HepG2 (cell line): ENCODE data around the gene CHD9. TPM values are rescaled to one million over a fixed set of nuclear protein-coding genes. Genes with fewer than 3 reads are reported as not detected.
A peak's percentile ranks its signal among the peaks of the same experiment; 100 is the strongest.

ENCODE experiments used
- HNRNPH1 ChIP-seq: fragments of 200-400 bp; formaldehyde crosslinking; optimal IDR thresholded peaks from 2 replicates; pipeline ENCODE3; 2017; ENCODE audit warnings: mild to moderate bottlenecking, low read depth, low read length
- KDM3A ChIP-seq: IDR thresholded peaks from 2 replicates; pipeline ENCODE4 v1.6.1; 2018; ENCODE audit warnings: low read depth, missing compliant biosample characterization
- KDM5B ChIP-seq: sonication (generic); formaldehyde crosslinking; IDR thresholded peaks from 2 replicates; pipeline ENCODE4 v1.4.0; 2020; ENCODE audit warnings: missing genetic modification reagents, mild to moderate bottlenecking, borderline replicate concordance
- LCORL ChIP-seq, 2 experiments: fragments of 450-650 bp in 1 of 2; sonication (generic) in 1 of 2; formaldehyde crosslinking in 1 of 2; IDR thresholded peaks; 2 replicates each; pipeline versions ENCODE4 v1.5.0 to v1.6.1; 2017 to 2020; ENCODE audit warnings: antibody characterized with exemption in 1 of 2, missing genetic modification reagents in 1 of 2
- MAFF ChIP-seq: IDR thresholded peaks from 2 replicates; pipeline ENCODE4 v1.6.1; 2011; ENCODE audit warnings: low read depth, low read length, improper control_type of control experiment
- MAFK ChIP-seq, 2 experiments: IDR thresholded peaks in 1 of 2; conservative IDR thresholded peaks in 1 of 2; 2 replicates each; pipeline ENCODE4 v1.6.1; 2011; ENCODE audit warnings: improper control_type of control experiment in 2 of 2, low read length in 2 of 2
- MIER3 ChIP-seq: IDR thresholded peaks from 2 replicates; pipeline ENCODE4 v1.6.1; 2016; ENCODE audit warnings: missing compliant biosample characterization, borderline replicate concordance
- NFE2L1 ChIP-seq: sonication (generic); formaldehyde crosslinking; IDR thresholded peaks from 2 replicates; pipeline ENCODE4 v1.4.0; 2020; ENCODE audit warnings: missing genetic modification reagents, mild to moderate bottlenecking, borderline replicate concordance
- ZFP41 ChIP-seq: sonication (generic); formaldehyde crosslinking; IDR thresholded peaks from 2 replicates; pipeline ENCODE4 v1.4.0; 2020; ENCODE audit warnings: mild to moderate bottlenecking, missing genetic modification reagents, borderline replicate concordance
- ZGPAT ChIP-seq: IDR thresholded peaks from 2 replicates; pipeline ENCODE4 v1.6.1; 2016; ENCODE audit warnings: mild to moderate bottlenecking
- ZNF253 ChIP-seq: sonication (generic); formaldehyde crosslinking; IDR thresholded peaks from 2 replicates; pipeline ENCODE4 v1.8.0; 2022; ENCODE audit warnings: mild to moderate bottlenecking, missing genetic modification reagents, borderline replicate concordance
- ZNF652 ChIP-seq: IDR thresholded peaks from 2 replicates; pipeline ENCODE4 v1.6.1; 2016; ENCODE audit warnings: low read depth, borderline replicate concordance
- ZNF83 ChIP-seq: sonication (generic); formaldehyde crosslinking; IDR thresholded peaks from 2 replicates; pipeline ENCODE4 v1.4.0; 2020; ENCODE audit warnings: missing genetic modification reagents, mild to moderate bottlenecking, borderline replicate concordance
- polyA plus RNA-seq, 8 experiments: library from polyadenylated mRNA; depleted of rRNA in 3 of 8; stranded (reverse) in 7 of 8; unstranded in 1 of 8; fragments of >200 nt; fragmentation: Illumina TruSeq in 4 of 8; extraction: Trizol in 4 of 8; gene quantifications; 2 replicates each; pipeline versions ENCODE4 v1.2.1 to v1.2.3, GENCODE V29; 2011 to 2016; ENCODE audit warnings: low read depth in 4 of 8, missing spikeins in 1 of 8, mixed read lengths in 1 of 8; ENCODE audit not compliant: insufficient read depth in 1 of 8
- total RNA-seq, 5 experiments: library from RNA; depleted of rRNA; stranded (reverse); fragments of >200 nt; fragmentation: Illumina TruSeq; extraction: Trizol; gene quantifications; 2 replicates each; pipeline ENCODE4 v1.2.3, GENCODE V29; 2016; ENCODE audit warnings: low read depth in 1 of 5
- TF ChIP-seq, protein P1 (sequence below): sonication (generic); formaldehyde crosslinking; IDR thresholded peaks from 2 replicates; pipeline ENCODE4 v1.8.0; 2022; ENCODE audit warnings: mild to moderate bottlenecking, missing genetic modification reagents
- TF ChIP-seq, protein P2 (sequence below): sonication (generic); formaldehyde crosslinking; IDR thresholded peaks from 2 replicates; pipeline ENCODE4 v1.9.0; 2021; ENCODE audit warnings: missing genetic modification reagents, borderline replicate concordance
- TF ChIP-seq, protein P3 (sequence below): sonication (generic); formaldehyde crosslinking; IDR thresholded peaks from 2 replicates; pipeline ENCODE4 v1.4.0; 2020; ENCODE audit warnings: mild to moderate bottlenecking, missing genetic modification reagents, borderline replicate concordance
- TF ChIP-seq, protein P4 (sequence below): sonication (generic); formaldehyde crosslinking; conservative IDR thresholded peaks from 2 replicates; pipeline ENCODE4 v1.5.0; 2020; ENCODE audit warnings: missing genetic modification reagents
- TF ChIP-seq, protein P5 (sequence below): IDR thresholded peaks from 2 replicates; pipeline ENCODE4 v1.6.1; 2016

CHD9 gene
- total and polyA plus RNA-seq, 2 of the 13 experiments (the other 11 are each of a cell fraction or from before 2014, with no cell fraction given), result 23.4 to 27.7 TPM

DNA sequence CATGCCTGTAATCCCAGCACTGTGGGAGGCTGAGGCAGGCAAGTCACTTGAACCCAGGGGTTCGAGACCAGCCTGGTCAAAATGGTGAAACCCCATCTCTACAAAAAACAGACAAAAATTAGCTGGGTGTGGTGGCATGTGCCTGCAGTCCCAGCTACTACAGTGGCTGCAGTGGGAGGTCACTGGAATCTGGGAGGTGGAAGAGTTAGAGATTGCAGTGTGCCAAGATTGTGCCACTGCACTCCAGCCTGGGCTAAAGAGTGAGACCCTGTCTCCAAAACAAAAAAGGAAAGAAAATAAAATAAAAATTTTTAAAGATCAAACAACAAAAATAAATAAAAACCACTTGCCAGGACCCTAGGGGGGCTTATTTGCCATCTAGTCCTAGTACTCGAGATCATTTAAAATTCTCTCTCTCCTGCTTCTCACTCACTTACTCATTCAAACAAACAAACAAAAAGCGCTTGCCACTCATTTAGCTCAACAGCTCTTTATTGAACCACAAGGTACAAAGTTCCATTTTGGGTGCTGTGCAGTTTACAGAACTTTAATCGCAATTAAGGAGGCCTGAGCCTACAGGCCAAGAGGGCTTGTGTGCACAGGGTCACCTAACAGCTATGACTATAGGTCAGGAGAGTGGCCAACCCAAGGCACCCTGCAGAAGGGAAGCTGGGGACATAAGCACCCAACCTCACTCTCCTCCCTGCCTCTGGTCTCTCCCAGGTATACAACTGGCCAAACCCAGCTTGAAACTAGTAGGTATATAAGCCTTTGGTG, 6.5 kb upstream of the CHD9 start (continued):
- TF ChIP-seq ZGPAT (CRISPR knock-in tag) (peak; percentile 75; the same call in 1 of the 2 replicates), ZFP41 (CRISPR knock-in tag) (no peak), MIER3 (CRISPR knock-in tag) (peak; percentile 46; the same call in 1 of the 2 replicates), KDM5B (no peak), LCORL (IDR thresholded peaks at IDR 0.05) (0 out of 2 replicates have a peak, but pooled peaks have one; percentile 27), LCORL (CRISPR knock-in tag; IDR thresholded peaks at IDR 0.05) (peak; percentile 96), ZNF253 (CRISPR knock-in tag) (no peak), MAFF (0 out of 2 replicates have a peak, but pooled peaks have one; percentile 46), MAFK (conservative IDR thresholded peaks at IDR 0.05 in 1 of 2, IDR thresholded peaks at IDR 0.05 in 1 of 2; ENCODE audit: low read length in 2 of 2) (no peak), ZNF83 (CRISPR knock-in tag) (no peak), HNRNPH1 (no peak), NFE2L1 (CRISPR knock-in tag) (no peak), KDM3A (CRISPR knock-in tag) (no peak), ZNF652 (no peak; the same call in 1 of the 2 replicates)
- TF ChIP-seq, protein P1, sequence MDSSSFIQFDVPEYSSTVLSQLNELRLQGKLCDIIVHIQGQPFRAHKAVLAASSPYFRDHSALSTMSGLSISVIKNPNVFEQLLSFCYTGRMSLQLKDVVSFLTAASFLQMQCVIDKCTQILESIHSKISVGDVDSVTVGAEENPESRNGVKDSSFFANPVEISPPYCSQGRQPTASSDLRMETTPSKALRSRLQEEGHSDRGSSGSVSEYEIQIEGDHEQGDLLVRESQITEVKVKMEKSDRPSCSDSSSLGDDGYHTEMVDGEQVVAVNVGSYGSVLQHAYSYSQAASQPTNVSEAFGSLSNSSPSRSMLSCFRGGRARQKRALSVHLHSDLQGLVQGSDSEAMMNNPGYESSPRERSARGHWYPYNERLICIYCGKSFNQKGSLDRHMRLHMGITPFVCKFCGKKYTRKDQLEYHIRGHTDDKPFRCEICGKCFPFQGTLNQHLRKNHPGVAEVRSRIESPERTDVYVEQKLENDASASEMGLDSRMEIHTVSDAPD, result no peak
- TF ChIP-seq, protein P2, sequence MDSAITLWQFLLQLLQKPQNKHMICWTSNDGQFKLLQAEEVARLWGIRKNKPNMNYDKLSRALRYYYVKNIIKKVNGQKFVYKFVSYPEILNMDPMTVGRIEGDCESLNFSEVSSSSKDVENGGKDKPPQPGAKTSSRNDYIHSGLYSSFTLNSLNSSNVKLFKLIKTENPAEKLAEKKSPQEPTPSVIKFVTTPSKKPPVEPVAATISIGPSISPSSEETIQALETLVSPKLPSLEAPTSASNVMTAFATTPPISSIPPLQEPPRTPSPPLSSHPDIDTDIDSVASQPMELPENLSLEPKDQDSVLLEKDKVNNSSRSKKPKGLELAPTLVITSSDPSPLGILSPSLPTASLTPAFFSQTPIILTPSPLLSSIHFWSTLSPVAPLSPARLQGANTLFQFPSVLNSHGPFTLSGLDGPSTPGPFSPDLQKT (CRISPR knock-in tag), result no peak
- TF ChIP-seq, protein P3, sequence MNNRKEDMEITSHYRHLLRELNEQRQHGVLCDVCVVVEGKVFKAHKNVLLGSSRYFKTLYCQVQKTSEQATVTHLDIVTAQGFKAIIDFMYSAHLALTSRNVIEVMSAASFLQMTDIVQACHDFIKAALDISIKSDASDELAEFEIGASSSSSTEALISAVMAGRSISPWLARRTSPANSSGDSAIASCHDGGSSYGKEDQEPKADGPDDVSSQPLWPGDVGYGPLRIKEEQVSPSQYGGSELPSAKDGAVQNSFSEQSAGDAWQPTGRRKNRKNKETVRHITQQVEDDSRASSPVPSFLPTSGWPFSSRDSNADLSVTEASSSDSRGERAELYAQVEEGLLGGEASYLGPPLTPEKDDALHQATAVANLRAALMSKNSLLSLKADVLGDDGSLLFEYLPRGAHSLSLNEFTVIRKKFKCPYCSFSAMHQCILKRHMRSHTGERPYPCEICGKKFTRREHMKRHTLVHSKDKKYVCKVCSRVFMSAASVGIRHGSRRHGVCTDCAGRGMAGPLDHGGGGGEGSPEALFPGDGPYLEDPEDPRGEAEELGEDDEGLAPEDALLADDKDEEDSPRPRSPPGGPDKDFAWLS (CRISPR knock-in tag), result no peak
- TF ChIP-seq, protein P4, sequence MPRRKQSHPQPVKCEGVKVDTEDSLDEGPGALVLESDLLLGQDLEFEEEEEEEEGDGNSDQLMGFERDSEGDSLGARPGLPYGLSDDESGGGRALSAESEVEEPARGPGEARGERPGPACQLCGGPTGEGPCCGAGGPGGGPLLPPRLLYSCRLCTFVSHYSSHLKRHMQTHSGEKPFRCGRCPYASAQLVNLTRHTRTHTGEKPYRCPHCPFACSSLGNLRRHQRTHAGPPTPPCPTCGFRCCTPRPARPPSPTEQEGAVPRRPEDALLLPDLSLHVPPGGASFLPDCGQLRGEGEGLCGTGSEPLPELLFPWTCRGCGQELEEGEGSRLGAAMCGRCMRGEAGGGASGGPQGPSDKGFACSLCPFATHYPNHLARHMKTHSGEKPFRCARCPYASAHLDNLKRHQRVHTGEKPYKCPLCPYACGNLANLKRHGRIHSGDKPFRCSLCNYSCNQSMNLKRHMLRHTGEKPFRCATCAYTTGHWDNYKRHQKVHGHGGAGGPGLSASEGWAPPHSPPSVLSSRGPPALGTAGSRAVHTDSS (CRISPR knock-in tag), result no peak
- TF ChIP-seq, protein P5, sequence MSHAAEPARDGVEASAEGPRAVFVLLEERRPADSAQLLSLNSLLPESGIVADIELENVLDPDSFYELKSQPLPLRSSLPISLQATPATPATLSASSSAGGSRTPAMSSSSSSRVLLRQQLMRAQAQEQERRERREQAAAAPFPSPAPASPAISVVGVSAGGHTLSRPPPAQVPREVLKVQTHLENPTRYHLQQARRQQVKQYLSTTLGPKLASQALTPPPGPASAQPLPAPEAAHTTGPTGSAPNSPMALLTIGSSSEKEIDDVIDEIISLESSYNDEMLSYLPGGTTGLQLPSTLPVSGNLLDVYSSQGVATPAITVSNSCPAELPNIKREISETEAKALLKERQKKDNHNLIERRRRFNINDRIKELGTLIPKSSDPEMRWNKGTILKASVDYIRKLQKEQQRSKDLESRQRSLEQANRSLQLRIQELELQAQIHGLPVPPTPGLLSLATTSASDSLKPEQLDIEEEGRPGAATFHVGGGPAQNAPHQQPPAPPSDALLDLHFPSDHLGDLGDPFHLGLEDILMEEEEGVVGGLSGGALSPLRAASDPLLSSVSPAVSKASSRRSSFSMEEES (CRISPR knock-in tag), result no peak
